Measurements from ENCODE around the gene LTBP3.
A peak's percentile ranks its signal among the peaks of the same experiment; 100 is the strongest.

The LTBP3 gene

GRCh38 chr11:65498977-65499712 lies 59.0 kb downstream of the LTBP3 start, which contains the start of gene MALAT1:
Gene MALAT1 (plus strand): TSS chr11:65499045.
- Histone ChIP-seq H3K4me1 (ENCODE audit: control insufficient read depth, insufficient read depth, low read depth, low read length) (peaks cover 11% of the 10 kb centered on the region), H3K14ac (ENCODE audit: low read length in 2 of 2) (peak within 1 kb of the TSS in 1 of 2 experiments; percentile 93), H3K4me2 (ENCODE audit: low read length, poor library complexity, severe bottlenecking) (peak within 1 kb of the TSS; percentile 73), H3K4me3 (ENCODE audit: insufficient read depth in 1 of 2, low read depth in 1 of 2, low read length in 2 of 2) (peak within 1 kb of the TSS; percentile 41 to 90), H3K9ac (ENCODE audit: low read length) (peak within 1 kb of the TSS; percentile 98), H3K18ac (ENCODE audit: low read depth in 1 of 2, low read length in 2 of 2) (peak within 1 kb of the TSS; percentile 86 to 98), H4K91ac (ENCODE audit: low read length) (peak within 1 kb of the TSS; percentile 96), H3K4ac (ENCODE audit: low read depth in 1 of 2, low read length in 2 of 2) (peak within 1 kb of the TSS; percentile 91 to 99), H3K36me3 (ENCODE audit: control insufficient read depth in 1 of 2, insufficient read depth in 2 of 2, low read depth in 1 of 2, low read length in 2 of 2) (peaks cover 4 to 47% of the 10 kb centered on the region in 2 experiments), H3K9me3 (ENCODE audit: control insufficient read depth, low read length) (no peaks in the 10 kb centered on the region), H3K27ac (ENCODE audit: low read length, poor library complexity, severe bottlenecking) (peak within 1 kb of the TSS; percentile 97), H3K27me3 (ENCODE audit: control insufficient read depth in 1 of 2, insufficient read depth in 1 of 2, low read length in 2 of 2) (no peaks in the 10 kb centered on the region), H2BK12ac (ENCODE audit: low read length in 2 of 2) (peak within 1 kb of the TSS; percentile 42 to 93), H2BK5ac (ENCODE audit: low read depth, low read length, poor library complexity, severe bottlenecking) (peak within 1 kb of the TSS; percentile 83), H3K79me1 (replicated peaks; ENCODE audit: low read length, poor library complexity, severe bottlenecking) (no peaks in the 10 kb centered on the region), H2BK120ac (ENCODE audit: low read depth, low read length) (peak within 1 kb of the TSS; percentile 82), H2BK15ac (ENCODE audit: low read depth, poor library complexity, severe bottlenecking) (peak within 1 kb of the TSS; percentile 91), H4K8ac (ENCODE audit: low read length) (peak within 1 kb of the TSS; percentile 59), H2AK5ac (ENCODE audit: low read length, severe bottlenecking) (peak within 1 kb of the TSS; percentile 76), H3K23ac (ENCODE audit: low read length in 2 of 2) (peak within 1 kb of the TSS; percentile 21 to 90), H2AFZ (ENCODE audit: low read depth, low read length) (no peak within 1 kb of the TSS)
- 2% methylated on average over 19 of the region's 24 CpGs for WGBS
- DNase-seq: peak; percentile 97

GRCh38 chr11:65498727-65498976 lies 59.5 kb downstream of the LTBP3 start:
- peak overlapping the region; percentile 76 for H2AK5ac ChIP-seq (ENCODE audit: low read length, severe bottlenecking)
- peak overlapping the region; percentile 73 for H3K4me2 ChIP-seq (ENCODE audit: low read length, poor library complexity, severe bottlenecking)
- H4K8ac ChIP-seq (ENCODE audit: low read length): no peak overlapping the region
- peaks cover 11% of the 10 kb centered on the region for H3K4me1 ChIP-seq (ENCODE audit: control insufficient read depth, insufficient read depth, low read depth, low read length)
- no peak overlapping the region for H3K14ac ChIP-seq (ENCODE audit: low read length in 2 of 2)
- H3K9me3 ChIP-seq (ENCODE audit: control insufficient read depth, low read length): no peaks in the 10 kb centered on the region
- H2BK12ac ChIP-seq (ENCODE audit: low read length in 2 of 2): no peak overlapping the region
- H3K9ac ChIP-seq (ENCODE audit: low read length): peak overlapping the region; percentile 98
- H3K23ac ChIP-seq (ENCODE audit: low read length in 2 of 2): no peak overlapping the region
- peak overlapping the region; percentile 83 for H2BK5ac ChIP-seq (ENCODE audit: low read depth, low read length, poor library complexity, severe bottlenecking)
- peak overlapping the region in 1 of 2 experiments; percentile 90 for H3K4me3 ChIP-seq (ENCODE audit: insufficient read depth in 1 of 2, low read depth in 1 of 2, low read length in 2 of 2)
- H4K91ac ChIP-seq (ENCODE audit: low read length): no peak overlapping the region
- H3K4ac ChIP-seq (ENCODE audit: low read depth in 1 of 2, low read length in 2 of 2): peak overlapping the region; percentile 91 to 99
- peak overlapping the region in 1 of 2 experiments; percentile 98 for H3K18ac ChIP-seq (ENCODE audit: low read depth in 1 of 2, low read length in 2 of 2)
- H2AFZ ChIP-seq (ENCODE audit: low read depth, low read length): no peak overlapping the region
- no peak for DNase-seq
- 0% methylated on average over 4 of the region's 6 CpGs for WGBS
- no peak overlapping the region for H2BK15ac ChIP-seq (ENCODE audit: low read depth, poor library complexity, severe bottlenecking)
- peak overlapping the region; percentile 82 for H2BK120ac ChIP-seq (ENCODE audit: low read depth, low read length)
- H3K79me1 ChIP-seq (replicated peaks; ENCODE audit: low read length, poor library complexity, severe bottlenecking): no peaks in the 10 kb centered on the region
- H3K36me3 ChIP-seq (ENCODE audit: control insufficient read depth in 1 of 2, insufficient read depth in 2 of 2, low read depth in 1 of 2, low read length in 2 of 2): peaks cover 4 to 42% of the 10 kb centered on the region in 2 experiments
- no peaks in the 10 kb centered on the region for H3K27me3 ChIP-seq (ENCODE audit: control insufficient read depth in 1 of 2, insufficient read depth in 1 of 2, low read length in 2 of 2)
- peak overlapping the region; percentile 97 for H3K27ac ChIP-seq (ENCODE audit: low read length, poor library complexity, severe bottlenecking)

GRCh38 chr11:65498042-65498726 lies 60.0 kb downstream of the LTBP3 start:
- Histone ChIP-seq H2BK12ac (ENCODE audit: low read length in 2 of 2) (peak overlapping the region; percentile 42 to 93), H2AFZ (ENCODE audit: low read depth, low read length) (no peak overlapping the region)

More at GRCh38 chr11:65498042-65498726, 60.0 kb downstream of the LTBP3 start:
- Histone ChIP-seq H3K4me3 (ENCODE audit: insufficient read depth in 1 of 2, low read depth in 1 of 2, low read length in 2 of 2) (peak overlapping the region; percentile 41 to 90), H3K9ac (ENCODE audit: low read length) (peak overlapping the region; percentile 98), H3K4me2 (ENCODE audit: low read length, poor library complexity, severe bottlenecking) (peak overlapping the region; percentile 73), H3K23ac (ENCODE audit: low read length in 2 of 2) (peak overlapping the region; percentile 21 to 90), H2BK5ac (ENCODE audit: low read depth, low read length, poor library complexity, severe bottlenecking) (peak overlapping the region; percentile 83), H2BK15ac (ENCODE audit: low read depth, poor library complexity, severe bottlenecking) (peak overlapping the region; percentile 91), H3K79me1 (replicated peaks; ENCODE audit: low read length, poor library complexity, severe bottlenecking) (no peaks in the 10 kb centered on the region), H4K8ac (ENCODE audit: low read length) (peak overlapping the region; percentile 59), H3K14ac (ENCODE audit: low read length in 2 of 2) (peak overlapping the region in 1 of 2 experiments; percentile 93), H3K9me3 (ENCODE audit: control insufficient read depth, low read length) (no peaks in the 10 kb centered on the region), H2BK120ac (ENCODE audit: low read depth, low read length) (peak overlapping the region; percentile 82), H2AK5ac (ENCODE audit: low read length, severe bottlenecking) (peak overlapping the region; percentile 76), H3K4me1 (ENCODE audit: control insufficient read depth, insufficient read depth, low read depth, low read length) (peaks cover 14% of the 10 kb centered on the region), H4K91ac (ENCODE audit: low read length) (peak overlapping the region; percentile 96), H3K36me3 (ENCODE audit: control insufficient read depth in 1 of 2, insufficient read depth in 2 of 2, low read depth in 1 of 2, low read length in 2 of 2) (peaks cover 4 to 38% of the 10 kb centered on the region in 2 experiments), H3K4ac (ENCODE audit: low read depth in 1 of 2, low read length in 2 of 2) (peak overlapping the region; percentile 91 to 99), H3K27me3 (ENCODE audit: control insufficient read depth in 1 of 2, insufficient read depth in 1 of 2, low read length in 2 of 2) (no peaks in the 10 kb centered on the region), H3K27ac (ENCODE audit: low read length, poor library complexity, severe bottlenecking) (peak overlapping the region; percentile 97), H3K18ac (ENCODE audit: low read depth in 1 of 2, low read length in 2 of 2) (peak overlapping the region; percentile 86 to 98)
- 15% methylated on average over 23 of the region's 24 CpGs for WGBS
- DNase-seq: peak; percentile 82

Data from mesenchymal stem cell (in vitro differentiated cells and primary cell).